OCI-LY3 (cell line): ENCODE results near the gene DNAH1.

Experiments
- H2AFZ ChIP-seq: fragments of 200-600, 300-600 bp; shearing (Covaris generic); 2 replicates; pipeline ENCODE4 v1.6.0; 2014; ENCODE audit warnings: antibody characterized with exemption, low read depth, low read length
- H3K27ac ChIP-seq: fragments of 200-600, 300-600 bp; sonication (generic); 2 replicates; pipeline ENCODE4 v1.5.1; 2014; ENCODE audit warnings: mild to moderate bottlenecking, low read length, moderate library complexity, mixed read lengths
- H3K27me3 ChIP-seq: fragments of 200-600, 300-600 bp; sonication (generic); 2 replicates; pipeline ENCODE4 v1.6.1; 2014; ENCODE audit warnings: low read depth, low read length, mixed read lengths
- H3K36me3 ChIP-seq: fragments of 200-600, 300-600 bp; sonication (generic); replicated peaks from 2 replicates; pipeline ENCODE3; 2014; ENCODE audit warnings: low read depth, low read length, mixed read lengths
- H3K4me1 ChIP-seq: fragments of 300-600, 200-600 bp; sonication (generic); 2 replicates; pipeline ENCODE4 v1.6.1; 2014; ENCODE audit warnings: low read length, mixed read lengths
- H3K4me2 ChIP-seq: fragments of 200-600, 300-600 bp; sonication (generic); 2 replicates; pipeline ENCODE4 v1.6.1; 2014; ENCODE audit warnings: low read length, mixed read lengths
- H3K4me3 ChIP-seq: fragments of 300-600, 200-600 bp; sonication (generic); 2 replicates; pipeline ENCODE4 v1.5.1; 2014; ENCODE audit warnings: antibody characterized with exemption, mild to moderate bottlenecking, low read length, moderate library complexity
- H3K79me2 ChIP-seq: fragments of 300-600, 200-600 bp; shearing (Covaris generic); 2 replicates; pipeline ENCODE4 v1.6.1; 2014; ENCODE audit warnings: mild to moderate bottlenecking, low read length, mixed read lengths
- H3K9ac ChIP-seq: fragments of 300-600, 200-600 bp; shearing (Covaris generic); 2 replicates; pipeline ENCODE4 v1.6.0; 2014; ENCODE audit warnings: mild to moderate bottlenecking, low read length, moderate library complexity
- H3K9me3 ChIP-seq: fragments of 200-600, 300-600 bp; shearing (Covaris generic); 2 replicates; pipeline ENCODE4 v1.6.1; 2014; ENCODE audit warnings: low read length, mixed read lengths; ENCODE audit not compliant: insufficient read depth
- H4K20me1 ChIP-seq: fragments of 200-600, 300-600 bp; sonication (generic); 2 replicates; pipeline ENCODE4 v1.6.1; 2016; ENCODE audit warnings: low read length, mixed read lengths; ENCODE audit not compliant: insufficient read depth
- EZH2phosphoT487 ChIP-seq: fragments of 200-600 bp; shearing (Covaris generic); IDR thresholded peaks from 2 replicates; pipeline ENCODE4 v1.6.1; 2018; ENCODE audit warnings: antibody characterized with exemption, mixed run types, low read depth
- TF ChIP-seq, protein P1 (sequence below): fragments of 200-600, 300-600 bp; sonication (generic); IDR thresholded peaks from 2 replicates; pipeline ENCODE4 v1.5.1; 2014; ENCODE audit warnings: antibody characterized with exemption, low read length, low read depth

The DNAH1 gene

DNA sequence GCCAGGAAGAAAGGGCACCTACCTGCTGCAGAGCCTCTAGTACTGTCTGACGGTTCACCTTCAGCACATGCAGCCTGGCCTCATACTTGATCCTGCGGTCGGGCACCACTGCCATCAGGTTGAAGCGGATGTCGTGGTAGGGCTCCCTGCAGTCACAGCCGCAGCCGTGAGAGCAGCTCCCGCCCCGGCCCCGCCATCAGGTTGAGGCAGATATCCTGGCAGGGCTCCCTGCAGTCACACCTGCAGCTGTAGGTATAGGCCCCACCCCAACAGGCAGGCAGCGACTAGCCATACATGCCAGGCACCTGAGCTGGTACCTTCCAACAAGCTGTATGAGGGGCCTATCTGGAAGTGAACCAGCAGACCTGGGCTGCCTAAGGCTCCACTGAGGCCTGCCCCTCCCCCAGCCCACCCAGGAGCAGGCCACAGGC is 90.1 kb downstream of the DNAH1 start:
- Histone ChIP-seq H4K20me1 (no peaks in the 10 kb centered on the region), H3K9me3 (no peaks in the 10 kb centered on the region), H3K27me3 (no peaks in the 10 kb centered on the region), H3K4me2 (no peak overlapping the region), H3K4me3 (no peak overlapping the region), H3K36me3 (peaks cover 62% of the 10 kb centered on the region), H3K27ac (no peak overlapping the region), H3K9ac (no peak overlapping the region), H2AFZ (no peak overlapping the region), H3K79me2 (peaks cover 24% of the 10 kb centered on the region), H3K4me1 (peaks cover 10% of the 10 kb centered on the region)
- no peak for TF ChIP-seq EZH2phosphoT487
- TF ChIP-seq, protein P1, sequence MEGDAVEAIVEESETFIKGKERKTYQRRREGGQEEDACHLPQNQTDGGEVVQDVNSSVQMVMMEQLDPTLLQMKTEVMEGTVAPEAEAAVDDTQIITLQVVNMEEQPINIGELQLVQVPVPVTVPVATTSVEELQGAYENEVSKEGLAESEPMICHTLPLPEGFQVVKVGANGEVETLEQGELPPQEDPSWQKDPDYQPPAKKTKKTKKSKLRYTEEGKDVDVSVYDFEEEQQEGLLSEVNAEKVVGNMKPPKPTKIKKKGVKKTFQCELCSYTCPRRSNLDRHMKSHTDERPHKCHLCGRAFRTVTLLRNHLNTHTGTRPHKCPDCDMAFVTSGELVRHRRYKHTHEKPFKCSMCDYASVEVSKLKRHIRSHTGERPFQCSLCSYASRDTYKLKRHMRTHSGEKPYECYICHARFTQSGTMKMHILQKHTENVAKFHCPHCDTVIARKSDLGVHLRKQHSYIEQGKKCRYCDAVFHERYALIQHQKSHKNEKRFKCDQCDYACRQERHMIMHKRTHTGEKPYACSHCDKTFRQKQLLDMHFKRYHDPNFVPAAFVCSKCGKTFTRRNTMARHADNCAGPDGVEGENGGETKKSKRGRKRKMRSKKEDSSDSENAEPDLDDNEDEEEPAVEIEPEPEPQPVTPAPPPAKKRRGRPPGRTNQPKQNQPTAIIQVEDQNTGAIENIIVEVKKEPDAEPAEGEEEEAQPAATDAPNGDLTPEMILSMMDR = no peak

DNA sequence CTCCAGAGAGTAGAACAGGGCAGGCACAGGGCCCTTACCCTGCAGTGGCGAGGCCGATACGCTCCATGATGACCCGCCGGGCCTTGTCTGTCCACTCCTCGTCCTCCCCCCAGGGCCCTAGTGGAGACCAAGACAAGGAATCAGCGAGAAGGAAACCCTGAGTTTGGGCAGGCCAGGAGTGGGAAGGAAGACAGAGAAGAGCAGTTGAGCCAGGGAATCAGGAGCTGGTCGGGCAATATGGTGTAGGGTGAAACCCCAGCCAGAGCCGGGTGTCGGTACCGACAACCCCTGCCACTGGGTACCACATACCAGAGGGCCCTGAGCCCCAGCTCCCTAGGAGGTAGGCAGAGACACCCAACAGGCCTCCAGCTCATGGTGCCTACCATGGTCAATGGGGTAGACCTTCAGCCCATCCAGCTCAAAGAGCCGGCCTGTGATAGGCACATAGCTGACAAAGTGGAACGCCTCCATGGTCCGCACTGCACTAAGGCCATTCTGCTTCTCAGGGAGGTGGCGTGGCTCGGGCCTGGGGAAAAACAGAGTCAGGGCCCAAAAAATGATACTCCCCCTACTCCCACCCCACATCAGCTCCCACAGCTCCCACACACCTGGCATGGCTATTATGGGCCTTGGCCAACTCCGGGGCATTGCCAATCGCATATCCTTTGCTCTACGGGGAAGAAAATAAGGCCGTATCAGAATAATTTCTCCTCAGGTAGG is 90.8 kb downstream of the DNAH1 start:
- Histone ChIP-seq H3K9ac (no peak overlapping the region), H3K36me3 (peaks cover 55% of the 10 kb centered on the region), H3K79me2 (peaks cover 28% of the 10 kb centered on the region), H3K27me3 (no peaks in the 10 kb centered on the region), H3K4me3 (no peak overlapping the region), H3K4me1 (peaks cover 17% of the 10 kb centered on the region), H2AFZ (no peak overlapping the region), H4K20me1 (no peaks in the 10 kb centered on the region), H3K4me2 (no peak overlapping the region), H3K27ac (no peak overlapping the region), H3K9me3 (no peaks in the 10 kb centered on the region)
- TF ChIP-seq, protein P1 = no peak
- no peak for TF ChIP-seq EZH2phosphoT487

DNA sequence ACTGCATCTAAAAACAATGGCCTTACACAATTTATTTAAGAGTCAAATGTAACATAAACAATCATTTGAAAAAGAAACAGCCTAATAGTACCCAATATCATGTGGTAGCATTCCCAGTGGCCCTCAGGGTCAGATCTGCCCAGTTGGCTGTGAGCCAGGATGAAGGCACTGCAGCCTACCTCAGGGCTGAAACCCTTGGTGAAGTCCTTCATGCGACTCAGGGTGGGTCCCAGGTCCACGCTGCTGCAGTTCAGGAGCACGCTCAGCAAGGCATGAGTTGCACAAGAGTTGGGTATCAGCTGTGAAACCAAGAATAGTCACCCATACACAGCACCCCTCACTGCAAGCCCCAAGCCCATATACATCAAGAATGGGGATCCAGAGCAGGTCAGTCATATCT is 91.7 kb downstream of the DNAH1 start:
- H3K9ac ChIP-seq = no peak overlapping the region
- peaks cover 17% of the 10 kb centered on the region for H3K4me1 ChIP-seq
- H2AFZ ChIP-seq = no peak overlapping the region
- H3K27ac ChIP-seq = no peak overlapping the region
- peaks cover 47% of the 10 kb centered on the region for H3K36me3 ChIP-seq
- no peaks in the 10 kb centered on the region for H4K20me1 ChIP-seq
- no peak overlapping the region for H3K4me3 ChIP-seq
- H3K4me2 ChIP-seq = no peak overlapping the region
- H3K9me3 ChIP-seq = no peaks in the 10 kb centered on the region
- no peak for TF ChIP-seq EZH2phosphoT487
- TF ChIP-seq, protein P1 = no peak
- peaks cover 28% of the 10 kb centered on the region for H3K79me2 ChIP-seq
- no peaks in the 10 kb centered on the region for H3K27me3 ChIP-seq

DNA sequence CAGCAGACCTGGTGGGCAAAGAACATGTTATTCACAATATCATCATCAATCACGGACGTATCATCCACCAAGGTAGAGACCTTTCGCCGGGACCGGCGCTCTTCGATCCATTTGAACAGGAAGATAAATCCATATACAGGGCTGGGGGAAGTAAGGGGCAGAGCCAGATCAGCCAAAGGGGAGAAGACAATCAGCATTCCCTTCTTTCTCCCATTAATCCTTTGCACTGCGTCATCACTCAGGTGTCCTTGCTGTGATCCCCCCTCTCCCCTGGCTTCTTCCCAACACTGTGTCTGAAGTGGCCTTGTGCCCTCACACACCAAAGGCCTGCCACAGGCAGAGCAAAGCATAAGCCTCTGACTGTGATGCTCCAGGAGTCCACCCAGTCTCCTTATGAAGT is 92.3 kb downstream of the DNAH1 start:
- Histone ChIP-seq H3K9ac (no peak overlapping the region), H4K20me1 (no peaks in the 10 kb centered on the region), H3K79me2 (peaks cover 28% of the 10 kb centered on the region), H3K4me2 (peak overlapping the region; percentile 89), H3K9me3 (no peaks in the 10 kb centered on the region), H3K36me3 (peaks cover 41% of the 10 kb centered on the region), H3K4me1 (peaks cover 17% of the 10 kb centered on the region), H2AFZ (no peak overlapping the region), H3K4me3 (0 out of 2 replicates have a peak overlapping the region, but pooled peaks have one; percentile 89), H3K27me3 (no peaks in the 10 kb centered on the region), H3K27ac (no peak overlapping the region)
- no peak for TF ChIP-seq EZH2phosphoT487
- TF ChIP-seq, protein P1 = no peak
